Endothelial cell of umbilical vein (primary cell): ENCODE measurements around the gene YWHAQ. TPM values are rescaled to one million over a fixed set of nuclear protein-coding genes. Genes with fewer than 3 reads are reported as not detected.

Experiments used
- BruUV-seq: library from RNA; stranded (reverse); fragments of 400-500 nt; replicated peaks from 2 replicates; lab custom pipeline; 2021; lab: Mats Ljungman, UMichigan
- CTCF ChIA-PET: fragments of 300-600, 350-600 bp; sonication (Branson Sonifier 250); formaldehyde crosslinking; loops from one replicate; lab custom pipeline; 2021; ENCODE audit warnings: antibody characterized with exemption, inconsistent platforms; lab: Charles Lee
- POLR2A ChIA-PET: fragments of 300-600, 350-600 bp; sonication (Branson Sonifier 250); formaldehyde crosslinking; loops from one replicate; lab custom pipeline; 2021; ENCODE audit warnings: antibody characterized with exemption, inconsistent platforms; lab: Charles Lee
- DNase-seq: peaks from one replicate; pipeline ENCODE4 v3.0.0-alpha.2; 2011; ENCODE audit warnings: low read depth, low spot score
- FAIRE-seq: peaks from 2 replicates; lab custom pipeline; 2011; peaks lifted over from hg19 to GRCh38; lab: Jason Lieb, UNC
- H2AFZ ChIP-seq: 2 replicates; pipeline ENCODE4 v1.6.0; 2012; ENCODE audit warnings: low read depth, low read length, control low read depth, inconsistent platforms
- H3K27ac ChIP-seq: 2 replicates; pipeline ENCODE4 v1.5.1; 2011; ENCODE audit warnings: low read depth, mild to moderate bottlenecking, control low read depth, low read length, moderate library complexity; ENCODE audit not compliant: insufficient read depth
- H3K27me3 ChIP-seq, 2 experiments: 2 replicates each; pipeline versions ENCODE4 v1.6.0 to v1.6.1; 2011; ENCODE audit warnings: low read length in 2 of 2, mixed read lengths in 1 of 2; ENCODE audit not compliant: control insufficient read depth in 2 of 2, insufficient read depth in 2 of 2
- H3K36me3 ChIP-seq, 2 experiments: 2 replicates in 1 of 2; 3 replicates in 1 of 2; pipeline ENCODE4 v1.5.1; 2011; ENCODE audit warnings: low read length in 2 of 2, mild to moderate bottlenecking in 1 of 2, moderate library complexity in 1 of 2; ENCODE audit not compliant: control insufficient read depth in 2 of 2, insufficient read depth in 2 of 2; ENCODE audit errors: extremely low read depth in 1 of 2
- H3K4me1 ChIP-seq: 3 replicates; pipeline ENCODE4 v1.5.1; 2011; ENCODE audit warnings: mild to moderate bottlenecking, low read length; ENCODE audit not compliant: control insufficient read depth, insufficient read depth; ENCODE audit errors: extremely low read depth
- H3K4me2 ChIP-seq: 2 replicates; pipeline ENCODE4 v1.6.1; 2011; ENCODE audit warnings: low read length, control low read depth, mixed read lengths; ENCODE audit not compliant: insufficient read depth
- H3K4me3 ChIP-seq, 3 experiments: fragments of 200-600 bp in 1 of 3; sonication (generic), shearing (Covaris generic) in 1 of 3; replicated peaks in 1 of 3; 2 replicates each; pipeline ENCODE4 v1.5.1; 2011 to 2016; ENCODE audit warnings: control low read depth in 3 of 3, low read length in 3 of 3, mild to moderate bottlenecking in 2 of 3, inconsistent platforms in 1 of 3, low read depth in 1 of 3, moderate library complexity in 1 of 3; ENCODE audit not compliant: insufficient read depth in 1 of 3
- H3K79me2 ChIP-seq: 2 replicates; pipeline ENCODE4 v1.6.0; 2012; ENCODE audit warnings: low read length, inconsistent platforms; ENCODE audit not compliant: control insufficient read depth, insufficient read depth
- H3K9ac ChIP-seq: replicated peaks from 2 replicates; pipeline ENCODE3; 2011; ENCODE audit warnings: low read length, control low read depth; ENCODE audit not compliant: insufficient read depth; ENCODE audit errors: extremely low read depth
- H3K9me1 ChIP-seq: replicated peaks from 3 replicates; pipeline ENCODE4 v1.6.0; 2011; ENCODE audit warnings: mild to moderate bottlenecking, low read length; ENCODE audit not compliant: control insufficient read depth, insufficient read depth; ENCODE audit errors: extremely low read depth
- H3K9me3 ChIP-seq: replicated peaks from 2 replicates; pipeline ENCODE4 v1.5.1; 2012; ENCODE audit warnings: low read length, inconsistent platforms; ENCODE audit not compliant: control insufficient read depth, insufficient read depth
- H4K20me1 ChIP-seq: replicated peaks from 2 replicates; pipeline ENCODE3; 2011; ENCODE audit warnings: mild to moderate bottlenecking, low read length; ENCODE audit not compliant: control insufficient read depth, insufficient read depth; ENCODE audit errors: extremely low read depth
- EZH2 ChIP-seq: IDR thresholded peaks from 2 replicates; pipeline ENCODE4 v1.6.1; 2012; ENCODE audit warnings: borderline replicate concordance, low read depth, mild to moderate bottlenecking, moderate library complexity, low read length, inconsistent platforms; ENCODE audit not compliant: severe bottlenecking
- FOS ChIP-seq: IDR thresholded peaks from 2 replicates; pipeline ENCODE4 v1.6.1; 2011; ENCODE audit warnings: mild to moderate bottlenecking, low read length, moderate library complexity, borderline replicate concordance; ENCODE audit not compliant: insufficient read depth
- GATA2 ChIP-seq: IDR thresholded peaks from 2 replicates; pipeline ENCODE4 v1.7.0; 2011; ENCODE audit warnings: low read depth, mild to moderate bottlenecking, moderate library complexity, mixed read lengths, low read length; ENCODE audit not compliant: insufficient read length, insufficient read depth
- JUN ChIP-seq: IDR thresholded peaks from 2 replicates; pipeline ENCODE4 v1.6.1; 2011; ENCODE audit warnings: borderline replicate concordance, low read depth; ENCODE audit not compliant: insufficient read length, insufficient read depth
- MYC ChIP-seq: IDR thresholded peaks from one replicate; pipeline ENCODE4 v1.6.1; 2011; ENCODE audit warnings: mild to moderate bottlenecking, low read depth, low read length
- POLR2A ChIP-seq: IDR thresholded peaks from 2 replicates; pipeline ENCODE4 v1.6.1; 2012; ENCODE audit warnings: low read depth, mild to moderate bottlenecking, control low read depth, low read length
- POLR2AphosphoS5 ChIP-seq: IDR thresholded peaks from 2 replicates; pipeline ENCODE4 v1.6.1; 2012; ENCODE audit warnings: low read depth, mild to moderate bottlenecking, control low read depth, low read length, moderate library complexity; ENCODE audit not compliant: insufficient read depth
- dilution Hi-C: fragments of 300-500 bp; cut with MboI; formaldehyde crosslinking; loops from one replicate; pipeline ENCODE4 v1.15.0; 2019; ENCODE audit warnings: low sequenced_read_pairs; ENCODE audit not compliant: extremely low pct_ligation_motif_present
- intact Hi-C: fragments of 100-400 bp; cut with micrococcal nuclease; formaldehyde crosslinking; loops from one replicate; pipeline ENCODE4 v1.10.0; 2022
- polyA plus RNA-seq, 4 experiments: library from polyadenylated mRNA; depleted of rRNA in 3 of 4; stranded (reverse) in 3 of 4; unstranded in 1 of 4; fragments of >200 nt; gene quantifications; 2 replicates each; pipeline versions ENCODE4 v1.2.1 to v1.2.3, GENCODE V29; 2011 to 2012; ENCODE audit warnings: missing spikeins in 1 of 4
- total RNA-seq: library from RNA; stranded (reverse); gene quantifications from 2 replicates; pipeline ENCODE4 v1.2.3, GENCODE V29; 2021
- TF ChIP-seq, protein P1 (sequence below), 2 donors: IDR thresholded peaks; 1 replicate in 1 of 2; 2 replicates in 1 of 2; pipeline ENCODE4 v1.5.1; 2011; ENCODE audit warnings: low read length in 2 of 2, mild to moderate bottlenecking in 2 of 2, moderate library complexity in 2 of 2, control low read depth in 1 of 2, inconsistent platforms in 1 of 2, low read depth in 1 of 2; ENCODE audit not compliant: insufficient read depth in 1 of 2; ENCODE audit errors: extremely low read depth in 1 of 2
- TF ChIP-seq, protein P2 (sequence below): IDR thresholded peaks from 2 replicates; pipeline ENCODE4 v1.6.1; 2011; ENCODE audit not compliant: insufficient read depth, insufficient read length

Gene YWHAQ
- total and polyA plus RNA-seq, 2 donors (not counting 3 experiments of a cell fraction or from before 2014, with no cell fraction given): 217 to 456 TPM

DNA sequence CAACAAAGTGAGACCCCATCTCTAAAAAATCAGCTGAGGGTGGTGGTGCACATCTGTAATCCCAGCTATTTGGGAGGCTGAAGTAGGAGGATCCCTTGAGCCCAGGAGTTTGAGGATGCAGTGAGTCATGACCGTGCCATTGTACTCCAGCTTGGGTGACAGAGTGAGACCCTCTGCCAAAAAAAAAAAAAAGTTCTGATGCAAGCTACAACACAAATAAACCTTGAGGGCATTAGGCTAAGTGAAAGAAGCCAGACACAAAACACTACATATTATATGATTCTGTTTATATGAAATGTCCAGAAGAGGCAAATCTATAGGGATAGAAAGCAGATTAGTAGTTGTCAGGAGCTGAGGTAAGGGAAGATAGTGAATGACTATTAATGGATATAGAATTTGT is 13.0 kb downstream of the YWHAQ start:
- ChIA-PET CTCF (interaction anchor here (1.1 to 1.6 kb wide), 3 partner anchors 23 to 153 kb away, joined by 3 to 7 read pairs (median 3); no protein-coding TSS in a partner anchor), POLR2A (interaction anchor here (1.5 kb wide), 1 partner anchor 13 kb away, joined by 5 read pairs; the partner anchor contains the start of gene YWHAQ)
- DNase-seq (no peak), FAIRE-seq (no peak)
- no peaks in the 10 kb centered on the region for H3K4me1 ChIP-seq
- no peaks in the 10 kb centered on the region for H3K9me3 ChIP-seq
- H3K9ac ChIP-seq: no peak overlapping the region
- no peaks in the 10 kb centered on the region for H3K27me3 ChIP-seq
- no peak overlapping the region for H3K27ac ChIP-seq
- H3K4me3 ChIP-seq: no peak overlapping the region
- BruUV-seq: no TSS peak
- peaks cover 5% of the 10 kb centered on the region for H3K9me1 ChIP-seq
- H3K79me2 ChIP-seq: peaks cover 99% of the 10 kb centered on the region
- dilution Hi-C loops: no loop called here
- intact Hi-C loops: no loop called here
- no peak overlapping the region for H2AFZ ChIP-seq
- peaks cover 42% of the 10 kb centered on the region for H4K20me1 ChIP-seq
- TF ChIP-seq, protein P1, sequence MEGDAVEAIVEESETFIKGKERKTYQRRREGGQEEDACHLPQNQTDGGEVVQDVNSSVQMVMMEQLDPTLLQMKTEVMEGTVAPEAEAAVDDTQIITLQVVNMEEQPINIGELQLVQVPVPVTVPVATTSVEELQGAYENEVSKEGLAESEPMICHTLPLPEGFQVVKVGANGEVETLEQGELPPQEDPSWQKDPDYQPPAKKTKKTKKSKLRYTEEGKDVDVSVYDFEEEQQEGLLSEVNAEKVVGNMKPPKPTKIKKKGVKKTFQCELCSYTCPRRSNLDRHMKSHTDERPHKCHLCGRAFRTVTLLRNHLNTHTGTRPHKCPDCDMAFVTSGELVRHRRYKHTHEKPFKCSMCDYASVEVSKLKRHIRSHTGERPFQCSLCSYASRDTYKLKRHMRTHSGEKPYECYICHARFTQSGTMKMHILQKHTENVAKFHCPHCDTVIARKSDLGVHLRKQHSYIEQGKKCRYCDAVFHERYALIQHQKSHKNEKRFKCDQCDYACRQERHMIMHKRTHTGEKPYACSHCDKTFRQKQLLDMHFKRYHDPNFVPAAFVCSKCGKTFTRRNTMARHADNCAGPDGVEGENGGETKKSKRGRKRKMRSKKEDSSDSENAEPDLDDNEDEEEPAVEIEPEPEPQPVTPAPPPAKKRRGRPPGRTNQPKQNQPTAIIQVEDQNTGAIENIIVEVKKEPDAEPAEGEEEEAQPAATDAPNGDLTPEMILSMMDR (IDR thresholded peaks at IDR 0.05; ENCODE audit: extremely low read depth in 1 of 2, insufficient read depth in 1 of 2, low read depth in 1 of 2, low read length in 2 of 2): no peak
- no peak for TF ChIP-seq MYC
- TF ChIP-seq, protein P2, sequence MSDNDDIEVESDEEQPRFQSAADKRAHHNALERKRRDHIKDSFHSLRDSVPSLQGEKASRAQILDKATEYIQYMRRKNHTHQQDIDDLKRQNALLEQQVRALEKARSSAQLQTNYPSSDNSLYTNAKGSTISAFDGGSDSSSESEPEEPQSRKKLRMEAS: no peak
- no peak for TF ChIP-seq POLR2A
- no peak for TF ChIP-seq EZH2
- TF ChIP-seq POLR2AphosphoS5: no peak
- TF ChIP-seq GATA2: no peak
- TF ChIP-seq FOS: no peak
- no peak for TF ChIP-seq JUN
- H3K4me2 ChIP-seq: no peak overlapping the region
- H3K36me3 ChIP-seq: peaks cover 0 to 4% of the 10 kb centered on the region in 2 experiments
